Breast epithelium (tissue), 3 donors: ENCODE results near the gene CDKN2B-AS1.

ENCODE experiments used
- POLR2A ChIP-seq: fragments of 450-650 bp; IDR thresholded peaks from one replicate; pipeline ENCODE4 v1.6.1; 2016; ENCODE audit warnings: antibody characterized with exemption, mild to moderate bottlenecking, moderate library complexity
- TF ChIP-seq, protein P1 (sequence below), 3 donors: fragments of 450-650 bp; IDR thresholded peaks; one replicate each; pipeline ENCODE4 v1.5.1; 2016 to 2017; ENCODE audit warnings: antibody characterized with exemption in 3 of 3, mild to moderate bottlenecking in 3 of 3, moderate library complexity in 3 of 3

DNA sequence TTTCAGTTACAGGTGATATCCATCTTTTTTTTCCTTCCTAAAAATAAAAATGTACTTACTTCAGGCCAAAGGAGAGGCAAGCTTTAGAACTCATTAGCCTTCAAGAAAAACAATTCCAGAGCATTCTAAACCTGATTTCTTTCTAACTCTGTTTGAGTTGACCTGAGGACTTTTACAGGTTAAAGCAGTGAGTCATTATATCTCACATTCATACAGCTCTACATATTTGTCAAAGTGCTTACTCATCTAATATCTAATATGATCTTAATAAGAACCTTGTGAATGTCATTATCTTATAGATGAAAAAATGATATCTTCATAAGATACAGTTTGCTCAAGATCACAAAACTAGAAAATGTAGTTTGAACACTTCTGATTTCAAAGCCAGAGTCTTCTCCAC lies 163.7 kb downstream of the CDKN2B-AS1 start:
- TF ChIP-seq, protein P1, sequence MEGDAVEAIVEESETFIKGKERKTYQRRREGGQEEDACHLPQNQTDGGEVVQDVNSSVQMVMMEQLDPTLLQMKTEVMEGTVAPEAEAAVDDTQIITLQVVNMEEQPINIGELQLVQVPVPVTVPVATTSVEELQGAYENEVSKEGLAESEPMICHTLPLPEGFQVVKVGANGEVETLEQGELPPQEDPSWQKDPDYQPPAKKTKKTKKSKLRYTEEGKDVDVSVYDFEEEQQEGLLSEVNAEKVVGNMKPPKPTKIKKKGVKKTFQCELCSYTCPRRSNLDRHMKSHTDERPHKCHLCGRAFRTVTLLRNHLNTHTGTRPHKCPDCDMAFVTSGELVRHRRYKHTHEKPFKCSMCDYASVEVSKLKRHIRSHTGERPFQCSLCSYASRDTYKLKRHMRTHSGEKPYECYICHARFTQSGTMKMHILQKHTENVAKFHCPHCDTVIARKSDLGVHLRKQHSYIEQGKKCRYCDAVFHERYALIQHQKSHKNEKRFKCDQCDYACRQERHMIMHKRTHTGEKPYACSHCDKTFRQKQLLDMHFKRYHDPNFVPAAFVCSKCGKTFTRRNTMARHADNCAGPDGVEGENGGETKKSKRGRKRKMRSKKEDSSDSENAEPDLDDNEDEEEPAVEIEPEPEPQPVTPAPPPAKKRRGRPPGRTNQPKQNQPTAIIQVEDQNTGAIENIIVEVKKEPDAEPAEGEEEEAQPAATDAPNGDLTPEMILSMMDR (IDR thresholded peaks at IDR 0.05), result no peak
- no peak for TF ChIP-seq POLR2A
